ACHN (cell line): ENCODE data around the gene MACO1.

ENCODE experiments used
- DNase-seq: peaks from one replicate; pipeline ENCODE4 v3.0.0-alpha.2; 2015
- in situ Hi-C: cut with HindIII; loops from 2 replicates; pipeline ENCODE4 v1.10.0; 2017; ENCODE audit warnings: low sequenced_read_pairs, low pct_ligation_motif_present, low pct_unique_long_range_greater_than_20kb

MACO1 gene

GRCh38 chr1:25529518-25530185, 99.0 kb downstream of the MACO1 start:
- in situ Hi-C loops: no loop called here
- no peak for DNase-seq

- no peak for DNase-seq
- in situ Hi-C loops: no loop called here
Observed at GRCh38 chr1:25530186-25531081, 99.7 kb downstream of the MACO1 start.

- in situ Hi-C loops: no loop called here
- no peak for DNase-seq
Observed at GRCh38 chr1:25531082-25531461, 100.4 kb downstream of the MACO1 start.

- in situ Hi-C loops: no loop called here
- DNase-seq: no peak
Observed at GRCh38 chr1:25532970-25533369, 102.3 kb downstream of the MACO1 start.

- in situ Hi-C loops: no loop called here
- DNase-seq: no peak
Observed at GRCh38 chr1:25533775-25534409, 103.2 kb downstream of the MACO1 start.

GRCh38 chr1:25534410-25534788, 103.7 kb downstream of the MACO1 start:
- in situ Hi-C loops: no loop called here
- DNase-seq: no peak

- in situ Hi-C loops: no loop called here
- no peak for DNase-seq
Observed at GRCh38 chr1:25536124-25536523, 105.4 kb downstream of the MACO1 start.

GRCh38 chr1:25537153-25537831, 106.6 kb downstream of the MACO1 start:
- in situ Hi-C loops: no loop called here
- DNase-seq: no peak

GRCh38 chr1:25538191-25538767, 107.6 kb downstream of the MACO1 start:
- no peak for DNase-seq
- in situ Hi-C loops: no loop called here

GRCh38 chr1:25540750-25541342, 110.1 kb downstream of the MACO1 start:
- in situ Hi-C loops: no loop called here
- DNase-seq: no peak

- in situ Hi-C loops: no loop called here
- DNase-seq: no peak
Observed at GRCh38 chr1:25541425-25541824, 110.7 kb downstream of the MACO1 start.

GRCh38 chr1:25541889-25542658, 111.4 kb downstream of the MACO1 start:
- DNase-seq: no peak
- in situ Hi-C loops: no loop called here

- no peak for DNase-seq
- in situ Hi-C loops: no loop called here
Observed at GRCh38 chr1:25543005-25543424, 112.3 kb downstream of the MACO1 start.

- in situ Hi-C loops: no loop called here
- DNase-seq: peak; percentile 67
Observed at GRCh38 chr1:25543425-25544242, 112.9 kb downstream of the MACO1 start, which contains the start of gene LDLRAP1. Gene LDLRAP1, plus strand, starts transcription at chr1:25543606. Its CDS starts 93 bp downstream, at chr1:25543699.

GRCh38 chr1:25544243-25544764, 113.6 kb downstream of the MACO1 start:
- no peak for DNase-seq
- in situ Hi-C loops: no loop called here

GRCh38 chr1:25544819-25545218, 114.1 kb downstream of the MACO1 start:
- in situ Hi-C loops: no loop called here
- DNase-seq: peak; percentile 35

- DNase-seq: no peak
- in situ Hi-C loops: no loop called here
Observed at GRCh38 chr1:25545767-25546166, 115.1 kb downstream of the MACO1 start.
